ENCODE measurements around the gene AZGP1.
A peak's percentile ranks its signal among the peaks of the same experiment; 100 is the strongest.
"Not testable (repeated sequence)": the region's sequence is repeated elsewhere in the genome, so short reads cannot be mapped to it uniquely, and the experiment has no call there.

Gene AZGP1

DNA sequence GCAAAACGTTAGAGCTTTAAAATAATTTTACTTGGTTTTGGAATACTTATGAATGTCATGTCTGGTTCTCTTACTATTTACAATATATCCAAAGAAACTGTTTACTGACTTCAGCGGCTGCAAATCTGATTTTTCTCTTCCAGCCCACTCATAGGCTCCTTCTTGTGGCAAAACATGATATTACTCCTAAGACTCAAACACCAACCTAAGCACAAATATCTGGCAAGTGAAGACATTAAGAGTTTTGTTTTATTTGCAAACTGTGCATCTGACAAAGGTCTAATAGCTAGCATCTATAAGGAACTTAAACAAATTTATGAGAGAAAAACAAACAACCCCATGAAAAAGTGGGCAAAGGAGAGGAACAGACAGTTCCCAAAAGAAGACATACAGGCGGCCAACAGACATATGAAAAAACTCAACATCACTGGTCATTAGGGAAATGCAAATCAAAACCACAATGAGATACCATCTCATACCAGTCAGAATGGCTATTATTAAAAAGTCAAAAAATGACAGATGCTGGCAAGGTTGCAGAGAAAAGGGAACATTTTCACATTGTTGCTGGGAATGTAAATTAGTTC lies 26.1 kb downstream of the AZGP1 start:
- no peak for DNase-seq

- DNase-seq: no peak
These were observed 28.2 kb downstream of the AZGP1 start for GRCh38 chr7:99947608-99948007.

GRCh38 chr7:99944497-99945070 lies 31.2 kb downstream of the AZGP1 start:
- no peak for DNase-seq

- no peak for DNase-seq
These were observed 32.0 kb downstream of the AZGP1 start for GRCh38 chr7:99943641-99944496.

GRCh38 chr7:99938296-99938695 lies 37.5 kb downstream of the AZGP1 start:
- DNase-seq: no peak

GRCh38 chr7:99935009-99935408 lies 40.8 kb downstream of the AZGP1 start:
- DNase-seq: not testable (repeated sequence)

- no peak for DNase-seq
These were observed 45.5 kb downstream of the AZGP1 start for GRCh38 chr7:99930376-99930775.

DNA sequence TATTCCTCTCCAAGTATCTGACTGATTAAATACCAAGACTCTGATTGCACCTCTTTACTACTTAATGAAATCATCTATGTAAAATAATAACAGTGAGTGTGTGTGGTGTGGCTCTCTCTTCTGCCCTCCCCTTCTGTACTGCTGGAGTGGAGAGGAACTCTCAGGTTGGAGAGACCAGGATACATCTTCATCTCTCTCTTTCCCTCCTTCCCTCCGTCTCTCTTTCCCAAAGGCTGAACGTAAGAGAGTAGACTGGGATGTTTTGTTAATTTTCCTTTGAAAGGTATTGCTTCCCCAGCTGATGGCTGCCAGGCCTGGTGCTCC lies 46.1 kb downstream of the AZGP1 start:
- DNase-seq: no peak

- peak; percentile 19 for DNase-seq
These were observed 46.7 kb downstream of the AZGP1 start, which contains the start of gene GJC3 for GRCh38 chr7:99928994-99929729. GJC3 (minus strand) TSS chr7:99929620; CDS start chr7:99929620, 0 bp downstream.

- no peak for DNase-seq
These were observed 47.6 kb downstream of the AZGP1 start for GRCh38 chr7:99928188-99928587.

GRCh38 chr7:99927536-99927935 lies 48.3 kb downstream of the AZGP1 start:
- no peak for DNase-seq

DNA sequence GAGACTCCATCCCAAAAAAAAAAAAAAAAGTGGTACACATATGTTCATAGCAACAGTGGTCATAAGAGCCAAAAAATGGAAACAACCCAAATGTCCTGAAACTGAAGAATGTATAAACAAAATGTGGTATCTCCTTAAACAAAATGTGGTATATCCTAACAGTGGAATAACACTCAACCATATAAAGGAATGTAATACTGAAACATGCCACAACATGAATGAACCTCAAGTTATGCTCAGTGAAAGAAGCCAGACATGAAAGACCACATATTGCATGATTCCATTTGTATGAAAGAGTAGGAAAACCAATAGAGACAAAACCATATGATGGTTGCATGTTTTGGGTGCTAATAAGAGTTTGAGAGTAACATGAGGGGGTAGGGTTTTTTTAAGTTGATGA lies 49.5 kb downstream of the AZGP1 start:
- no peak for DNase-seq

- DNase-seq: no peak
These were observed 52.6 kb downstream of the AZGP1 start for GRCh38 chr7:99923200-99923599.

DNA sequence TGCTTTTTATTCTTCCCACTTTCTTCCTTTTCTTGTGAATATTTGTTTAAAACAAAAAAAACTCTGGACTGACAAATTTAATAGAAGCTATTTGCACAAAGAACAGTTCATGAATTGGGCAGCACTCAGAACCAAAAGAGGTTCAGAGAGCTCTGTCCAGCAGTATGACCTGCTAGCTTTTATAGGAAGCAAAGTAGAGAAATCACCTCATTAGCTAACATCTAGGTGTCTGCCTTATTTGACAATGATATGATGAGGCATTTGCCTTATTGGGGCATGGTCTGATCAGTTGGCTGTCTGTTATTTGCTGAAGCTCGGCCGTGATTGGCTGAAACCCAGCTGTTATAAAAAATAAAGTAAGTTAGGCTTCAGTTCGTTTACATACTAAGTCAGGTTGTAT lies 55.7 kb downstream of the AZGP1 start:
- no peak for DNase-seq

GRCh38 chr7:99919814-99920112 lies 56.1 kb downstream of the AZGP1 start:
- no peak for DNase-seq

DNA sequence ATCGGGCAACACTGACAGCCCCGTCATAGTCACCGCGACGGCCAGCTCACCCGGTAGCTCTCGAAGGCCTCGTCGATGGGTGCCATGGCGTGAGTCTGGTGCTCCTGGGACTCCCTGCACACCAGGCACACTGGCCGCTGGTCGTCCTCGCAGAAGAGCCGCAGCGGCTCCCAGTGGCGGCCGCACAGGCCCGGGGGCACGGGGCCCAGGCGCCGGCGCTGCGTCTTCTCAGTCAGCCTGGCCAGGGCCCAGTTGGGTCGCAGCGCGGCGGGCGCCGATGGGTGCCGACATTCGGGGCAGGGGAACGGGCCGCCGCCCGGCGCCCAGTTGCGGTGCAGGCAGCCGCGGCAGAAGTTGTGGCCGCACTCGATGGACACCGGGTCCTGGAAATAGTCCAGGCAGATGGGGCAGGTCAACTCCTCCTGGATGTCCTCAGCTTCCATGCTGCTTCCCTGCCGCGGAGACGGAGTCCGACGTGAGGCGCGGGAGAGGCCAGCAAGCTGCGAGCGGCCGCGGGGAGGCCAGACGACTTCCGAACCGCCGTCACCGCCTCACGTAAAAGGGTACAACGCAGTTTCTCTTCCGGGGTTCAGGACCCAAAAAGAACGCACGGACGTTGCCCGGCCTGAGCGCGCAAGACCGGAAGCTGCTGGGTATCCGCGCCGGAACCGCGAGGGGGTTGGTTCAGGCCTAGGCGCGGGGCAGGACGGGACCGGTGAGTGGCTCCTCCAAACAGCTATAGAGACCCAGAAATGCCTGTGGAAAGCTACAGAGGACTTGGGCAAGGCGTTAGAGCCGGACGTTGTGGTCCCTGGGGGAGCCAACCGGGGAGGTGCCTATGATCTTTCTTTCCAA lies 56.6 kb downstream of the AZGP1 start, which contains the start of gene TRIM4:
TRIM4 (minus strand) TSS at position 572 of the 855 bp plus-strand sequence; CDS start at position 443, 129 bp downstream.
- DNase-seq: peak; percentile 94

All from midbrain (tissue), 1 donor.